ENCODE results near the gene IFNA13.

Gene IFNA13

GRCh38 chr9:21333226-21333625, 34.6 kb downstream of the IFNA13 start:
- Histone ChIP-seq H3K9ac (ENCODE audit: low read depth, low read length, poor library complexity, severe bottlenecking) (peak overlapping the region; percentile 96), H3K79me2 (ENCODE audit: insufficient read depth, low read length) (peaks cover 59% of the 10 kb centered on the region), H3K4me3 (ENCODE audit: low read length, poor library complexity, severe bottlenecking) (peak overlapping the region; percentile 81), H3K9me3 (ENCODE audit: insufficient read depth, low read depth, low read length) (no peaks in the 10 kb centered on the region), H2AFZ (ENCODE audit: low read length) (no peak overlapping the region), H3K36me3 (ENCODE audit: insufficient read depth, low read length) (no peaks in the 10 kb centered on the region), H3K4me1 (ENCODE audit: insufficient read depth, low read length, poor library complexity, severe bottlenecking) (peaks cover 8% of the 10 kb centered on the region), H3K9me2 (replicated peaks; ENCODE audit: low read depth, low read length) (no peaks in the 10 kb centered on the region), H3F3A (ENCODE audit: low read depth) (no peaks in the 10 kb centered on the region), H3K27me3 (ENCODE audit: insufficient read depth, low read length, poor library complexity, severe bottlenecking) (no peaks in the 10 kb centered on the region), H3K4me2 (ENCODE audit: low read depth, low read length, poor library complexity, severe bottlenecking) (peak overlapping the region; percentile 77), H4K20me1 (ENCODE audit: insufficient read depth, low read length, poor library complexity, severe bottlenecking) (peaks cover 39% of the 10 kb centered on the region)
- TF ChIP-seq, protein P1, sequence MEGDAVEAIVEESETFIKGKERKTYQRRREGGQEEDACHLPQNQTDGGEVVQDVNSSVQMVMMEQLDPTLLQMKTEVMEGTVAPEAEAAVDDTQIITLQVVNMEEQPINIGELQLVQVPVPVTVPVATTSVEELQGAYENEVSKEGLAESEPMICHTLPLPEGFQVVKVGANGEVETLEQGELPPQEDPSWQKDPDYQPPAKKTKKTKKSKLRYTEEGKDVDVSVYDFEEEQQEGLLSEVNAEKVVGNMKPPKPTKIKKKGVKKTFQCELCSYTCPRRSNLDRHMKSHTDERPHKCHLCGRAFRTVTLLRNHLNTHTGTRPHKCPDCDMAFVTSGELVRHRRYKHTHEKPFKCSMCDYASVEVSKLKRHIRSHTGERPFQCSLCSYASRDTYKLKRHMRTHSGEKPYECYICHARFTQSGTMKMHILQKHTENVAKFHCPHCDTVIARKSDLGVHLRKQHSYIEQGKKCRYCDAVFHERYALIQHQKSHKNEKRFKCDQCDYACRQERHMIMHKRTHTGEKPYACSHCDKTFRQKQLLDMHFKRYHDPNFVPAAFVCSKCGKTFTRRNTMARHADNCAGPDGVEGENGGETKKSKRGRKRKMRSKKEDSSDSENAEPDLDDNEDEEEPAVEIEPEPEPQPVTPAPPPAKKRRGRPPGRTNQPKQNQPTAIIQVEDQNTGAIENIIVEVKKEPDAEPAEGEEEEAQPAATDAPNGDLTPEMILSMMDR (conservative IDR thresholded peaks at IDR 0.05; ENCODE audit: low read length): no peak
- TF ChIP-seq EZH2phosphoT487 (IDR thresholded peaks at IDR 0.05; ENCODE audit: borderline replicate concordance): no peak

DNA sequence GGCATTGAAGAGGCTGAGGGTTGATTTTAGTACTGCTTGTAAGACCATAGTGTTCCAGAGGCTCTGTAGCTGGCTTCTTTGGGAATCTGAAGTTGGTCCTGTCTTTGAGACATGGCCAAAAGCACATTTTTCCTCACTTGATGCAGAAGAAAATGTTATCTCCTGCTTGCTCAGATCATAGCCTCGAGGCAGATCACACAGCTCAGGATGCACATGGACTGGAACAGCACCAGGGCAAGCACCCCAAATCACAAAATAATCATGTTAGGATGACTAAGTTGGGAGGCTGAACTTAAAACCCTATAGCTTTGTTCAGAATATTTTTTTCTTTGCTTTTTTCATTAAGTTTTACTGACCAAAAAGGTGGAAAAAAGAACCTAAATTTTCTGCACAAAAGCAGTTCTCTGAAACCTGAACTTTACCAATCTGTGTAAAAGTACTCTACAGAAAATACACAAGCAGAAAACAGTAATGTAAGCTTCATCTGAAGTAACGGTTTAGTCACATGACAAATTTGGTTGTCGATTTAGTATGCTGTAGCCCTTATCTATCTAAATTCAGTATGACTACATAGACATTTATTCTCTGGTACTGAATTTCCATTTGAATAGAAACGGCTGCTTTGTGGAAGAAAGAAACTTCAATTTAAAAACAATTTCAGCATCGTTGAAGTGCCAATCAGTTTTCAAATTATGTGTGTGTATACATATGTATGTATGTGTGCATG, 36.0 kb downstream of the IFNA13 start:
- TF ChIP-seq EZH2phosphoT487 (IDR thresholded peaks at IDR 0.05; ENCODE audit: borderline replicate concordance): no peak
- TF ChIP-seq, protein P1 (conservative IDR thresholded peaks at IDR 0.05; ENCODE audit: low read length): no peak
- H3K9me3 ChIP-seq (ENCODE audit: insufficient read depth, low read depth, low read length): no peaks in the 10 kb centered on the region
- peak overlapping the region; percentile 77 for H3K4me2 ChIP-seq (ENCODE audit: low read depth, low read length, poor library complexity, severe bottlenecking)
- H3K36me3 ChIP-seq (ENCODE audit: insufficient read depth, low read length): no peaks in the 10 kb centered on the region
- no peaks in the 10 kb centered on the region for H3K27me3 ChIP-seq (ENCODE audit: insufficient read depth, low read length, poor library complexity, severe bottlenecking)
- peaks cover 13% of the 10 kb centered on the region for H3K4me1 ChIP-seq (ENCODE audit: insufficient read depth, low read length, poor library complexity, severe bottlenecking)
- H3F3A ChIP-seq (ENCODE audit: low read depth): no peaks in the 10 kb centered on the region
- H3K79me2 ChIP-seq (ENCODE audit: insufficient read depth, low read length): peaks cover 59% of the 10 kb centered on the region
- peaks cover 46% of the 10 kb centered on the region for H4K20me1 ChIP-seq (ENCODE audit: insufficient read depth, low read length, poor library complexity, severe bottlenecking)
- H3K9me2 ChIP-seq (replicated peaks; ENCODE audit: low read depth, low read length): no peaks in the 10 kb centered on the region
- H3K9ac ChIP-seq (ENCODE audit: low read depth, low read length, poor library complexity, severe bottlenecking): peak overlapping the region; percentile 36
- peak overlapping the region; percentile 81 for H3K4me3 ChIP-seq (ENCODE audit: low read length, poor library complexity, severe bottlenecking)
- no peak overlapping the region for H2AFZ ChIP-seq (ENCODE audit: low read length)

DNA sequence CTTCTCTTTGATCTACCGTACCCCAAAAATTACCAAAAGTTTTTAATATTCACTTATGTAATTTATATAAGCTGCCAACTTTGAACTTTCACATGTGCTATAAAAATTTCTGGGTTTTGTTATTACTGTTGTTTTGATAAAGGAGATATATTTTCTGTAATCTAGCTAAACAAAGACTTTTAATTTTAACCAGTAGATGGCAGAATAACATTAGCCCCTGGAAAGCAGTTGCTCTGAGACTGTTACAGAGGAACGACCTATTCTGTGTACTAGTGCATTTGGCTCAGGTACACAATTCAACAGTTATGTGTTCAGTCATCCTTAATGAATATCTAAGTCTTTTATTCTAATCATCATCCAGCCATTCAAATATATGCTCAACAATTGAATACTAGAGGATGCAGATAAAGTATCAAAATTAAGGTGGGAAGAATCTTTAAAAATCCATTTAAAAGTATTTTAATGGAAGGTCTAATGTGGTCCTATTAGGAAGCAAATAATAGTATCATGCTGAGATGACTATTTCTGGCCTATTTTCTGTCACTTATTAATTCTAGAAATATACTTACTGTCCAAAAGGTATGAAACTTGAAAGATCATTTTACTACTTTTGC, 41.2 kb downstream of the IFNA13 start:
- Histone ChIP-seq H3K4me1 (ENCODE audit: insufficient read depth, low read length, poor library complexity, severe bottlenecking) (peaks cover 5% of the 10 kb centered on the region), H3K79me2 (ENCODE audit: insufficient read depth, low read length) (peaks cover 23% of the 10 kb centered on the region)

More for the DNA sequence above, 41.2 kb downstream of the IFNA13 start:
- Histone ChIP-seq H3K9me2 (replicated peaks; ENCODE audit: low read depth, low read length) (no peaks in the 10 kb centered on the region), H4K20me1 (ENCODE audit: insufficient read depth, low read length, poor library complexity, severe bottlenecking) (peaks cover 23% of the 10 kb centered on the region), H3K4me2 (ENCODE audit: low read depth, low read length, poor library complexity, severe bottlenecking) (peak overlapping the region; percentile 42), H3F3A (ENCODE audit: low read depth) (no peaks in the 10 kb centered on the region), H3K9ac (ENCODE audit: low read depth, low read length, poor library complexity, severe bottlenecking) (no peak overlapping the region), H3K4me3 (ENCODE audit: low read length, poor library complexity, severe bottlenecking) (no peak overlapping the region), H3K9me3 (ENCODE audit: insufficient read depth, low read depth, low read length) (no peaks in the 10 kb centered on the region), H3K27me3 (ENCODE audit: insufficient read depth, low read length, poor library complexity, severe bottlenecking) (no peaks in the 10 kb centered on the region), H2AFZ (ENCODE audit: low read length) (no peak overlapping the region), H3K36me3 (ENCODE audit: insufficient read depth, low read length) (peaks cover 10% of the 10 kb centered on the region; the same call in 1 of the 2 replicates)
- TF ChIP-seq EZH2phosphoT487 (IDR thresholded peaks at IDR 0.05; ENCODE audit: borderline replicate concordance): no peak
- TF ChIP-seq, protein P1 (conservative IDR thresholded peaks at IDR 0.05; ENCODE audit: low read length): peak; percentile 62
